DND-41 (cell line): ENCODE measurements around the gene RHAG.

Source experiments
- EZH2 ChIP-seq: IDR thresholded peaks from 3 replicates; pipeline ENCODE4 v1.6.1; 2012; ENCODE audit warnings: borderline replicate concordance, low read depth, mild to moderate bottlenecking, moderate library complexity, low read length, inconsistent platforms; ENCODE audit not compliant: severe bottlenecking
- TF ChIP-seq, protein P1 (sequence below): IDR thresholded peaks from 2 replicates; pipeline ENCODE4 v1.5.1; 2012; ENCODE audit warnings: borderline replicate concordance, low read length, moderate library complexity, mild to moderate bottlenecking; ENCODE audit not compliant: poor library complexity, severe bottlenecking; ENCODE audit errors: extremely low read depth

DNA sequence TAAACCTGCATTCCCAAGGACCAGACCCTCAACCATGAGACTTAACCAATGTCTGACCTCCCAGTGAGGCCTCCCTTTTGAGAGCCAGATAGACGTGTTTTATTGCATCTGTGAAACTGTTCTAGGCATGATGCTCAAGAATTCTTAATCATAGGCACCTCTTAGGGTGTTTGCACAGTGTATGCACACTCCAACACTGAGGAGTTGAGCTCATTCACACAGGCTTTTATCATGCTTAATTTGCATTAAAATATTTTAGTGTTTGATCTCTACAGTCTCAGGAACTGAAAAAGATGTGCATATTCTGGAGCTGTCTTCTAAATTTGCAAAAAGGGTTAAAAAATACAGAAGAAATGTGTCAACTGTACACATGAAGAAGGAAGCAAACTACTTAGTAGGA, 27.4 kb downstream of the RHAG start:
- TF ChIP-seq, protein P1, sequence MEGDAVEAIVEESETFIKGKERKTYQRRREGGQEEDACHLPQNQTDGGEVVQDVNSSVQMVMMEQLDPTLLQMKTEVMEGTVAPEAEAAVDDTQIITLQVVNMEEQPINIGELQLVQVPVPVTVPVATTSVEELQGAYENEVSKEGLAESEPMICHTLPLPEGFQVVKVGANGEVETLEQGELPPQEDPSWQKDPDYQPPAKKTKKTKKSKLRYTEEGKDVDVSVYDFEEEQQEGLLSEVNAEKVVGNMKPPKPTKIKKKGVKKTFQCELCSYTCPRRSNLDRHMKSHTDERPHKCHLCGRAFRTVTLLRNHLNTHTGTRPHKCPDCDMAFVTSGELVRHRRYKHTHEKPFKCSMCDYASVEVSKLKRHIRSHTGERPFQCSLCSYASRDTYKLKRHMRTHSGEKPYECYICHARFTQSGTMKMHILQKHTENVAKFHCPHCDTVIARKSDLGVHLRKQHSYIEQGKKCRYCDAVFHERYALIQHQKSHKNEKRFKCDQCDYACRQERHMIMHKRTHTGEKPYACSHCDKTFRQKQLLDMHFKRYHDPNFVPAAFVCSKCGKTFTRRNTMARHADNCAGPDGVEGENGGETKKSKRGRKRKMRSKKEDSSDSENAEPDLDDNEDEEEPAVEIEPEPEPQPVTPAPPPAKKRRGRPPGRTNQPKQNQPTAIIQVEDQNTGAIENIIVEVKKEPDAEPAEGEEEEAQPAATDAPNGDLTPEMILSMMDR, result no peak
- no peak for TF ChIP-seq EZH2
